K562 (cell line): ENCODE results near the gene TAAR8. TPM values are rescaled to one million over a fixed set of nuclear protein-coding genes. Genes with fewer than 3 reads are reported as not detected.
A peak's percentile ranks its signal among the peaks of the same experiment; 100 is the strongest.

Source experiments
- ATAC-seq: fragments of 200-7000 bp; cut with Tn5 transposase; 3 replicates; pipeline ENCODE4 v1.9.1; 2020; ENCODE audit warnings: moderate library complexity
- BruUV-seq: library from RNA; stranded (reverse); fragments of 400-500 nt; replicated peaks from 2 replicates; lab custom pipeline; 2021; lab: Mats Ljungman, UMichigan
- CTCF ChIA-PET: fragments of 300-600 bp; formaldehyde crosslinking; extraction: SDS; loops from one replicate; lab custom pipeline; 2021; ENCODE audit warnings: low intra/inter-chr PET ratio; lab: Yijun Ruan, JAX
- POLR2A ChIA-PET: fragments of 300-600, 350-650 bp; sonication (Branson Sonifier 250); formaldehyde crosslinking; extraction: SDS; loops from one replicate; lab custom pipeline; 2021; ENCODE audit warnings: antibody characterized with exemption, inconsistent platforms; lab: Yijun Ruan, JAX
- DNase-seq, 4 experiments: peaks; one replicate each; pipeline versions ENCODE4 v3.0.0 to v3.0.0-alpha.2; 2011 to 2018; ENCODE audit warnings: low spot score in 3 of 4, mixed read lengths in 3 of 4; ENCODE audit errors: extremely low read depth in 1 of 4
- FAIRE-seq: peaks from 2 replicates; lab custom pipeline; 2011; peaks lifted over from hg19 to GRCh38; lab: Jason Lieb, UNC
- H2AFZ ChIP-seq: 2 replicates; pipeline ENCODE4 v1.6.0; 2011; ENCODE audit warnings: low read depth, low read length, control low read depth, inconsistent platforms
- H3K27ac ChIP-seq: fragments of 200-600 bp; 3 replicates; pipeline ENCODE4 v1.8.0; 2011; ENCODE audit warnings: low read depth, mild to moderate bottlenecking, control low read depth, inconsistent platforms, low read length, moderate library complexity, mixed read lengths; ENCODE audit errors: extremely low read depth
- H3K27me3 ChIP-seq, 2 experiments: fragments of 300-600 bp in 1 of 2; 2 replicates in 1 of 2; 3 replicates in 1 of 2; pipeline versions ENCODE4 v1.6.0 to v1.8.0; 2011; ENCODE audit warnings: inconsistent platforms in 2 of 2, low read length in 2 of 2, mild to moderate bottlenecking in 1 of 2, mixed read lengths in 1 of 2, moderate library complexity in 1 of 2; ENCODE audit not compliant: control insufficient read depth in 2 of 2, insufficient read depth in 2 of 2
- H3K36me3 ChIP-seq: fragments of 300-600 bp; 3 replicates; pipeline ENCODE4 v1.8.0; 2011; ENCODE audit warnings: mild to moderate bottlenecking, low read length, inconsistent platforms; ENCODE audit not compliant: control insufficient read depth, insufficient read depth
- H3K4me1 ChIP-seq, 2 experiments: fragments of 200-600 bp in 1 of 2; replicated peaks in 1 of 2; 2 replicates in 1 of 2; 3 replicates in 1 of 2; pipeline versions ENCODE4 v1.5.1 to v1.8.0; 2011; ENCODE audit warnings: inconsistent platforms in 2 of 2, low read length in 2 of 2, mild to moderate bottlenecking in 1 of 2, mixed read lengths in 1 of 2, moderate library complexity in 1 of 2; ENCODE audit not compliant: control insufficient read depth in 2 of 2, insufficient read depth in 2 of 2
- H3K4me2 ChIP-seq: 2 replicates; pipeline ENCODE4 v1.6.1; 2011; ENCODE audit warnings: low read length, control low read depth, inconsistent platforms, mixed read lengths; ENCODE audit not compliant: insufficient read depth
- H3K4me3 ChIP-seq: fragments of 200-600 bp; sonication (generic), shearing (Covaris generic); 2 replicates; pipeline ENCODE4 v1.5.1; 2016; ENCODE audit warnings: control low read depth, inconsistent platforms
- H3K79me2 ChIP-seq: fragments of 200-600 bp; 3 replicates; pipeline ENCODE4 v1.8.0; 2011; ENCODE audit warnings: low read length, inconsistent platforms; ENCODE audit not compliant: control insufficient read depth, insufficient read depth
- H3K9ac ChIP-seq, 2 experiments: 2 replicates each; pipeline versions ENCODE4 v1.6.0 to v1.6.1; 2011; ENCODE audit warnings: low read depth in 2 of 2, low read length in 2 of 2, control low read depth in 1 of 2, inconsistent platforms in 1 of 2, mild to moderate bottlenecking in 1 of 2, mixed read lengths in 1 of 2; ENCODE audit not compliant: insufficient read depth in 1 of 2
- H3K9me1 ChIP-seq: one replicate; pipeline ENCODE4 v1.6.0; 2011; ENCODE audit warnings: inconsistent platforms, mild to moderate bottlenecking, low read length, moderate library complexity; ENCODE audit not compliant: control insufficient read depth, insufficient read depth
- H3K9me3 ChIP-seq: replicated peaks from 2 replicates; pipeline ENCODE4 v1.5.1; 2011; ENCODE audit warnings: low read depth, low read length, inconsistent platforms; ENCODE audit not compliant: control insufficient read depth, insufficient read depth
- H4K20me1 ChIP-seq: replicated peaks from 2 replicates; pipeline ENCODE4 v1.6.1; 2011; ENCODE audit warnings: low read length, inconsistent platforms, mixed read lengths; ENCODE audit not compliant: control insufficient read depth, insufficient read depth
- CC2D1A ChIP-seq: fragments of 450-650 bp; IDR thresholded peaks from 2 replicates; pipeline ENCODE4 v1.6.1; 2017; ENCODE audit warnings: mild to moderate bottlenecking
- CEBPB ChIP-seq: fragments of 450-650 bp; IDR thresholded peaks from 2 replicates; pipeline ENCODE4 v1.6.1; 2016; ENCODE audit warnings: missing genetic modification characterization, missing compliant biosample characterization
- GABPB2 ChIP-seq: fragments of 250-450 bp; sonication (Bioruptor Pico); conservative IDR thresholded peaks from 2 replicates; pipeline ENCODE4 v1.5.1; 2021; ENCODE audit warnings: mild to moderate bottlenecking
- POLR3G ChIP-seq: IDR thresholded peaks from 2 replicates; pipeline ENCODE4 v1.6.1; 2011; ENCODE audit not compliant: insufficient read length, insufficient replicate concordance; ENCODE audit errors: extremely low read depth
- YY1 ChIP-seq, 3 experiments: IDR thresholded peaks; 2 replicates each; pipeline ENCODE4 v1.6.1; 2011; ENCODE audit warnings: low read length in 2 of 3, mild to moderate bottlenecking in 2 of 3, moderate library complexity in 2 of 3, borderline replicate concordance in 1 of 3, control low read depth in 1 of 3, low read depth in 1 of 3; ENCODE audit not compliant: insufficient read depth in 3 of 3, insufficient replicate concordance in 2 of 3, control insufficient read depth in 1 of 3, insufficient read length in 1 of 3; ENCODE audit errors: extremely low read depth in 1 of 3
- ZNF197 ChIP-seq: fragments of 200-800 bp; sonication (Bioruptor generic); IDR thresholded peaks from 2 replicates; pipeline ENCODE4 v1.6.1; 2016; ENCODE audit warnings: low read depth, missing genetic modification characterization, missing compliant biosample characterization
- ZNF239 ChIP-seq: fragments of 250-450 bp; sonication (Bioruptor Pico); IDR thresholded peaks from 2 replicates; pipeline ENCODE4 v1.4.0; 2020; ENCODE audit warnings: mild to moderate bottlenecking
- ZNF263 ChIP-seq: sonication (generic); formaldehyde crosslinking; IDR thresholded peaks from 2 replicates; pipeline ENCODE4 v1.8.0; 2022; ENCODE audit warnings: mild to moderate bottlenecking, missing genetic modification reagents, borderline replicate concordance
- ZNF507 ChIP-seq: conservative IDR thresholded peaks from 2 replicates; pipeline ENCODE4 v1.6.1; 2017; ENCODE audit warnings: missing genetic modification characterization, missing compliant biosample characterization
- ZNF644 ChIP-seq: fragments of 200-800 bp; sonication (Bioruptor generic); IDR thresholded peaks from 2 replicates; pipeline ENCODE4 v1.6.1; 2016; ENCODE audit warnings: low read depth, missing genetic modification characterization, missing compliant biosample characterization
- WGBS: fragments of 100-300 bp; shearing (Covaris generic); methylation state at CpG from one replicate; pipeline ENCODE4 v1.1.6; 2016; ENCODE audit warnings: low coverage, mixed read lengths; ENCODE audit not compliant: insufficient coverage; ENCODE audit errors: missing lambda C conversion rate; 5-methylcytosine and 5-hydroxymethylcytosine counted together
- in situ Hi-C: fragments of 300-500 bp; cut with MboI; formaldehyde crosslinking; loops from 4 replicates; pipeline ENCODE4 v1.15.0; 2018; ENCODE audit warnings: inconsistent platforms, mixed read lengths
- intact Hi-C: fragments of 100-400 bp; cut with micrococcal nuclease; formaldehyde crosslinking; loops from 2 replicates; pipeline ENCODE4 v1.14.2; 2022
- polyA plus RNA-seq, 8 experiments: library from polyadenylated mRNA; depleted of rRNA in 4 of 8; stranded (reverse) in 5 of 8; unstranded in 3 of 8; fragments of >200 nt; fragmentation: Nextera tagmentation in 2 of 8; fragmentation: Illumina TruSeq in 1 of 8; extraction: Ambion mirVana in 2 of 8; extraction: Trizol in 1 of 8; gene quantifications; 2 replicates each; pipeline versions ENCODE4 v1.2.1 to v1.2.3, GENCODE V29; 2011 to 2014; ENCODE audit warnings: inconsistent platforms in 1 of 8, missing spikeins in 1 of 8
- total RNA-seq, 7 experiments: library from RNA; depleted of rRNA in 6 of 7; stranded (reverse); fragments of >200 nt in 6 of 7; fragmentation: Illumina TruSeq in 2 of 7; extraction: Trizol in 2 of 7; gene quantifications; 2 replicates each; pipeline versions ENCODE4 v1.2.1 to v1.2.3, GENCODE V29; 2011 to 2021; ENCODE audit warnings: low replicate concordance in 1 of 7
- TF ChIP-seq, protein P1 (sequence below): sonication (generic); IDR thresholded peaks from 2 replicates; pipeline ENCODE4 v1.6.1; 2016

TAAR8 gene
- total and polyA plus RNA-seq, 9 of the 15 experiments (the other 6 are each of a cell fraction or from before 2014, with no cell fraction given) = not detected

DNA sequence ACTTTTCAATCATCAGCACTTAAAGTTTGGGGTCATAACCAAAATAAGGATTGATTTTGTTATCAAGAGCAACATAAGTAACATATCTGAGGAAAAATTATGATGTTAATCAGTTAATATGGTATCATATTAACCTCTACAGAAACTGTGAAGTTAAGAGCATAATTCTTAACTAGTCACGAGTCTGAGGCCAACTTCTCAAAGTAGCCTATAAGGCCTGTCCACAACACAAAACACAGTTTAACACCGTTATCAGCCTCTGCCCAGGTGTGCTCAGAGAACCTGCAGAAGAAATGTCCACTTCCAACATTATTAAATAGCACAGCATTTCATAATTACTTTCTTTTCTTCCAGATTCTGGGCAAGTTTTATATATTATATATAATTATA, 40.6 kb upstream of the TAAR8 start:
- H3K27ac ChIP-seq = peak overlapping the region; percentile 61; the same call in 2 of the 3 replicates
- CTCF ChIA-PET = no interaction called here
- peaks cover 59% of the 10 kb centered on the region for H3K79me2 ChIP-seq
- no peaks in the 10 kb centered on the region for H4K20me1 ChIP-seq
- H3K9me3 ChIP-seq = no peaks in the 10 kb centered on the region
- peak overlapping the region in 1 of 2 experiments; percentile 73; a peak in 3 of 4 replicates for H3K9ac ChIP-seq
- in situ Hi-C loops = loop anchor here (25.0 kb wide), 1 partner anchor 1575 kb away; no protein-coding TSS in a partner anchor
- peak overlapping the region; percentile 77 for H3K4me3 ChIP-seq
- no TSS peak for BruUV-seq
- POLR2A ChIA-PET = no interaction called here
- H3K4me1 ChIP-seq = peaks cover 0 to 14% of the 10 kb centered on the region in 2 experiments; a peak in 3 of 5 replicates
- peaks cover 7% of the 10 kb centered on the region; the same call in 2 of the 3 replicates for H3K36me3 ChIP-seq
- no peaks in the 10 kb centered on the region for H3K9me1 ChIP-seq
- intact Hi-C loops = loop anchor here (5.0 kb wide), 1 partner anchor 300 kb away; the partner anchor contains the start of gene RPS12
- no peak for FAIRE-seq
- H3K27me3 ChIP-seq = no peaks in the 10 kb centered on the region
- 0% methylated on average over 2 of the region's 2 CpGs for WGBS
- ATAC-seq = 0 out of 3 replicates have a peak, but pooled peaks have one; percentile 8
- TF ChIP-seq YY1 (IDR thresholded peaks at IDR 0.05; ENCODE audit: borderline replicate concordance in 1 of 3, control insufficient read depth in 1 of 3, extremely low read depth in 1 of 3, insufficient read depth in 3 of 3, insufficient read length in 1 of 3, insufficient replicate concordance in 2 of 3, low read depth in 1 of 3, low read length in 2 of 3) (no peak), POLR3G (no peak), CC2D1A (no peak), CEBPB (tag) (no peak), ZNF507 (no peak), ZNF239 (CRISPR knock-in tag) (no peak), ZNF263 (CRISPR knock-in tag) (no peak), GABPB2 (no peak), ZNF644 (0 out of 2 replicates have a peak, but pooled peaks have one; percentile 17), ZNF197 (CRISPR knock-in tag) (no peak)
- TF ChIP-seq, protein P1, sequence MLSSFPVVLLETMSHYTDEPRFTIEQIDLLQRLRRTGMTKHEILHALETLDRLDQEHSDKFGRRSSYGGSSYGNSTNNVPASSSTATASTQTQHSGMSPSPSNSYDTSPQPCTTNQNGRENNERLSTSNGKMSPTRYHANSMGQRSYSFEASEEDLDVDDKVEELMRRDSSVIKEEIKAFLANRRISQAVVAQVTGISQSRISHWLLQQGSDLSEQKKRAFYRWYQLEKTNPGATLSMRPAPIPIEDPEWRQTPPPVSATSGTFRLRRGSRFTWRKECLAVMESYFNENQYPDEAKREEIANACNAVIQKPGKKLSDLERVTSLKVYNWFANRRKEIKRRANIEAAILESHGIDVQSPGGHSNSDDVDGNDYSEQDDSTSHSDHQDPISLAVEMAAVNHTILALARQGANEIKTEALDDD = peak; percentile 36; the same call in 1 of the 2 replicates
- H3K4me2 ChIP-seq = peak overlapping the region; percentile 75
- no peak overlapping the region; the same call in 1 of the 2 replicates for H2AFZ ChIP-seq
- DNase-seq = peak in 1 of 4 experiments; percentile 41
